Endothelial cell of umbilical vein (primary cell): ENCODE results near the gene EEF2K. TPM values are rescaled to one million over a fixed set of nuclear protein-coding genes. Genes with fewer than 3 reads are reported as not detected.

Experiments used
- BruUV-seq: library from RNA; stranded (reverse); fragments of 400-500 nt; replicated peaks from 2 replicates; lab custom pipeline; 2021; lab: Mats Ljungman, UMichigan
- CTCF ChIA-PET: fragments of 300-600, 350-600 bp; sonication (Branson Sonifier 250); formaldehyde crosslinking; loops from one replicate; lab custom pipeline; 2021; ENCODE audit warnings: antibody characterized with exemption, inconsistent platforms; lab: Charles Lee
- POLR2A ChIA-PET: fragments of 300-600, 350-600 bp; sonication (Branson Sonifier 250); formaldehyde crosslinking; loops from one replicate; lab custom pipeline; 2021; ENCODE audit warnings: antibody characterized with exemption, inconsistent platforms; lab: Charles Lee
- DNase-seq: peaks from one replicate; pipeline ENCODE4 v3.0.0-alpha.2; 2011; ENCODE audit warnings: low read depth, low spot score
- FAIRE-seq: peaks from 2 replicates; lab custom pipeline; 2011; peaks lifted over from hg19 to GRCh38; lab: Jason Lieb, UNC
- H2AFZ ChIP-seq: 2 replicates; pipeline ENCODE4 v1.6.0; 2012; ENCODE audit warnings: low read depth, low read length, control low read depth, inconsistent platforms
- H3K27ac ChIP-seq: 2 replicates; pipeline ENCODE4 v1.5.1; 2011; ENCODE audit warnings: low read depth, mild to moderate bottlenecking, control low read depth, low read length, moderate library complexity; ENCODE audit not compliant: insufficient read depth
- H3K27me3 ChIP-seq, 2 experiments: 2 replicates each; pipeline versions ENCODE4 v1.6.0 to v1.6.1; 2011; ENCODE audit warnings: low read length in 2 of 2, mixed read lengths in 1 of 2; ENCODE audit not compliant: control insufficient read depth in 2 of 2, insufficient read depth in 2 of 2
- H3K36me3 ChIP-seq, 2 experiments: 2 replicates in 1 of 2; 3 replicates in 1 of 2; pipeline ENCODE4 v1.5.1; 2011; ENCODE audit warnings: low read length in 2 of 2, mild to moderate bottlenecking in 1 of 2, moderate library complexity in 1 of 2; ENCODE audit not compliant: control insufficient read depth in 2 of 2, insufficient read depth in 2 of 2; ENCODE audit errors: extremely low read depth in 1 of 2
- H3K4me1 ChIP-seq: 3 replicates; pipeline ENCODE4 v1.5.1; 2011; ENCODE audit warnings: mild to moderate bottlenecking, low read length; ENCODE audit not compliant: control insufficient read depth, insufficient read depth; ENCODE audit errors: extremely low read depth
- H3K4me2 ChIP-seq: 2 replicates; pipeline ENCODE4 v1.6.1; 2011; ENCODE audit warnings: low read length, control low read depth, mixed read lengths; ENCODE audit not compliant: insufficient read depth
- H3K4me3 ChIP-seq, 3 experiments: fragments of 200-600 bp in 1 of 3; sonication (generic), shearing (Covaris generic) in 1 of 3; replicated peaks in 1 of 3; 2 replicates each; pipeline ENCODE4 v1.5.1; 2011 to 2016; ENCODE audit warnings: control low read depth in 3 of 3, low read length in 3 of 3, mild to moderate bottlenecking in 2 of 3, inconsistent platforms in 1 of 3, low read depth in 1 of 3, moderate library complexity in 1 of 3; ENCODE audit not compliant: insufficient read depth in 1 of 3
- H3K79me2 ChIP-seq: 2 replicates; pipeline ENCODE4 v1.6.0; 2012; ENCODE audit warnings: low read length, inconsistent platforms; ENCODE audit not compliant: control insufficient read depth, insufficient read depth
- H3K9ac ChIP-seq: replicated peaks from 2 replicates; pipeline ENCODE3; 2011; ENCODE audit warnings: low read length, control low read depth; ENCODE audit not compliant: insufficient read depth; ENCODE audit errors: extremely low read depth
- H3K9me1 ChIP-seq: replicated peaks from 3 replicates; pipeline ENCODE4 v1.6.0; 2011; ENCODE audit warnings: mild to moderate bottlenecking, low read length; ENCODE audit not compliant: control insufficient read depth, insufficient read depth; ENCODE audit errors: extremely low read depth
- H3K9me3 ChIP-seq: replicated peaks from 2 replicates; pipeline ENCODE4 v1.5.1; 2012; ENCODE audit warnings: low read length, inconsistent platforms; ENCODE audit not compliant: control insufficient read depth, insufficient read depth
- H4K20me1 ChIP-seq: replicated peaks from 2 replicates; pipeline ENCODE3; 2011; ENCODE audit warnings: mild to moderate bottlenecking, low read length; ENCODE audit not compliant: control insufficient read depth, insufficient read depth; ENCODE audit errors: extremely low read depth
- EZH2 ChIP-seq: IDR thresholded peaks from 2 replicates; pipeline ENCODE4 v1.6.1; 2012; ENCODE audit warnings: borderline replicate concordance, low read depth, mild to moderate bottlenecking, moderate library complexity, low read length, inconsistent platforms; ENCODE audit not compliant: severe bottlenecking
- FOS ChIP-seq: IDR thresholded peaks from 2 replicates; pipeline ENCODE4 v1.6.1; 2011; ENCODE audit warnings: mild to moderate bottlenecking, low read length, moderate library complexity, borderline replicate concordance; ENCODE audit not compliant: insufficient read depth
- JUN ChIP-seq: IDR thresholded peaks from 2 replicates; pipeline ENCODE4 v1.6.1; 2011; ENCODE audit warnings: borderline replicate concordance, low read depth; ENCODE audit not compliant: insufficient read length, insufficient read depth
- MYC ChIP-seq: IDR thresholded peaks from one replicate; pipeline ENCODE4 v1.6.1; 2011; ENCODE audit warnings: mild to moderate bottlenecking, low read depth, low read length
- POLR2A ChIP-seq: IDR thresholded peaks from 2 replicates; pipeline ENCODE4 v1.6.1; 2012; ENCODE audit warnings: low read depth, mild to moderate bottlenecking, control low read depth, low read length
- POLR2AphosphoS5 ChIP-seq: IDR thresholded peaks from 2 replicates; pipeline ENCODE4 v1.6.1; 2012; ENCODE audit warnings: low read depth, mild to moderate bottlenecking, control low read depth, low read length, moderate library complexity; ENCODE audit not compliant: insufficient read depth
- dilution Hi-C: fragments of 300-500 bp; cut with MboI; formaldehyde crosslinking; loops from one replicate; pipeline ENCODE4 v1.15.0; 2019; ENCODE audit warnings: low sequenced_read_pairs; ENCODE audit not compliant: extremely low pct_ligation_motif_present
- intact Hi-C: fragments of 100-400 bp; cut with micrococcal nuclease; formaldehyde crosslinking; loops from one replicate; pipeline ENCODE4 v1.10.0; 2022
- polyA plus RNA-seq, 4 experiments: library from polyadenylated mRNA; depleted of rRNA in 3 of 4; stranded (reverse) in 3 of 4; unstranded in 1 of 4; fragments of >200 nt; gene quantifications; 2 replicates each; pipeline versions ENCODE4 v1.2.1 to v1.2.3, GENCODE V29; 2011 to 2012; ENCODE audit warnings: missing spikeins in 1 of 4
- total RNA-seq: library from RNA; stranded (reverse); gene quantifications from 2 replicates; pipeline ENCODE4 v1.2.3, GENCODE V29; 2021
- TF ChIP-seq, protein P1 (sequence below): IDR thresholded peaks from 2 replicates; pipeline ENCODE4 v1.6.1; 2011; ENCODE audit not compliant: insufficient read depth, insufficient read length
- TF ChIP-seq, protein P2 (sequence below), 2 donors: IDR thresholded peaks; 1 replicate in 1 of 2; 2 replicates in 1 of 2; pipeline ENCODE4 v1.5.1; 2011; ENCODE audit warnings: low read length in 2 of 2, mild to moderate bottlenecking in 2 of 2, moderate library complexity in 2 of 2, control low read depth in 1 of 2, inconsistent platforms in 1 of 2, low read depth in 1 of 2; ENCODE audit not compliant: insufficient read depth in 1 of 2; ENCODE audit errors: extremely low read depth in 1 of 2

EEF2K gene
- total and polyA plus RNA-seq, 2 donors (not counting 3 experiments of a cell fraction or from before 2014, with no cell fraction given): 16.0 to 48.6 TPM

DNA sequence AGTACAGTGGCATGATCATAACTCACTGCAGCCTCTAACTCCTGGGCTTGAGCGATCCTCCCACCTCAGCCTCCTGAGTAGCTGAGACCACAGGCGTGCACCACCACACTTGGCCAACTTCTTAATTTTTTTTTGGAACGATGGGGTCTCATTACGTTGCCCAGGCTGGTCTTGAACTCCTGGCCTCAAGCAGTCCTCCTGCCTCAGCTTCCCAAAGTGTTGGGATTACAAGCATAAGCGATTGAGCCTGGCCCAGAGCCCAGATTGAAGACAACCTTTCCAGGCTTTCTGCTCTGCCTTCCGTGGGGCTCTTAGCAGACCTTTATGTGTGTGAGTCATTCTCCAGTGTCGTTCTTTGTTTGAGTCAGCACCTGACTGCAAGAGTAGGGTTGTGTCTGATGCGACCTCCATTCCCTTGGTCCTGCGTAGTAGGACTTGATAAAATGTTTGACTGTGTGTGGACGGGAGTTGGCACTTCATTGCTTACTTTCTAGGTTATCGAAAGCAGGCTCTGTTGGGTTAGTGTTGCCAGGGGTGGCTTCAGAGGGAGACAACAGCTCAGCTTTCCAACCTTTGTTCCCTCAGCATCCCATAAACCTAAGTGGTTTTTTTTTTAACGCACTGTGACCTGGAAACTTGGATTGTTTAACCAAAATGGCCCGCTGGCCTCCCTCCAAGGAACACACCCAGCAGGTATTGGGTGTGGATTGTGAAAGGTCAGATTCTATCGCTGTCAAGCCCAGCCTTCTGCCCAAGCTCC, 26.4 kb downstream of the EEF2K start:
- BruUV-seq: no TSS peak
- H3K9me1 ChIP-seq: peaks cover 2% of the 10 kb centered on the region
- H3K4me3 ChIP-seq: no peak overlapping the region
- DNase-seq (peak; percentile 12), FAIRE-seq (no peak)
- no peak for TF ChIP-seq EZH2
- H2AFZ ChIP-seq: no peak overlapping the region
- H4K20me1 ChIP-seq: no peaks in the 10 kb centered on the region
- no peaks in the 10 kb centered on the region for H3K79me2 ChIP-seq
- H3K9me3 ChIP-seq: no peaks in the 10 kb centered on the region
- no peaks in the 10 kb centered on the region for H3K27me3 ChIP-seq
- POLR2A ChIA-PET: interaction anchor here (0.6 kb wide), 1 partner anchor 36 kb away, joined by 3 read pairs; no protein-coding TSS in a partner anchor
- H3K4me2 ChIP-seq: no peak overlapping the region
- H3K36me3 ChIP-seq: peaks cover 2 to 5% of the 10 kb centered on the region in 2 experiments
- H3K9ac ChIP-seq: no peak overlapping the region
- H3K27ac ChIP-seq: no peak overlapping the region
- dilution Hi-C loops: no loop called here
- no peaks in the 10 kb centered on the region for H3K4me1 ChIP-seq
- CTCF ChIA-PET: interaction anchor here (0.7 to 1.3 kb wide), 2 partner anchors 8 to 41 kb away, joined by 3 read pairs; no protein-coding TSS in a partner anchor
- intact Hi-C loops: no loop called here

DNA sequence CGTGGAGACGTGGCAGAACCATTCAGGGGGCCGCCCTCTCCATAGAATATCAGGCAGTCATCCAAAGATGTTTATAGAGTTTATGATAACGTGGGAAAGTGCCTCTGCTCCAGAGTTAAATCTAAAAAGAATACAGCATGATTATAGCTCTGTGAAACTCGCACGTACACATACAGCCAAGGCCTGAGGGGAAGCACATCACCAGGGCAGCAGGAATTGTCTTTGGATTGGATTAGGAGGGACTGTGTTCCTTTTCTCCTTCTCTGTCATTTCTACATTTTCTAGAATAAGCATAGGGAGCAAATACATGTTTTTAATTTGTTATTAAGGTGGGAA, 26.9 kb downstream of the EEF2K start:
- Histone ChIP-seq H3K36me3 (peaks cover 2 to 5% of the 10 kb centered on the region in 2 experiments), H3K4me1 (no peaks in the 10 kb centered on the region), H3K4me2 (no peak overlapping the region), H3K27me3 (no peaks in the 10 kb centered on the region), H3K9ac (no peak overlapping the region), H3K79me2 (no peaks in the 10 kb centered on the region), H3K9me3 (no peaks in the 10 kb centered on the region), H2AFZ (no peak overlapping the region), H3K4me3 (no peak overlapping the region), H4K20me1 (no peaks in the 10 kb centered on the region), H3K9me1 (peaks cover 2% of the 10 kb centered on the region), H3K27ac (no peak overlapping the region)
- BruUV-seq: no TSS peak
- dilution Hi-C loops (no loop called here), intact Hi-C loops (no loop called here)
- FAIRE-seq (no peak), DNase-seq (no peak)
- TF ChIP-seq MYC: no peak
- TF ChIP-seq JUN: no peak
- TF ChIP-seq POLR2AphosphoS5: no peak
- TF ChIP-seq FOS: no peak
- no peak for TF ChIP-seq POLR2A
- TF ChIP-seq, protein P1, sequence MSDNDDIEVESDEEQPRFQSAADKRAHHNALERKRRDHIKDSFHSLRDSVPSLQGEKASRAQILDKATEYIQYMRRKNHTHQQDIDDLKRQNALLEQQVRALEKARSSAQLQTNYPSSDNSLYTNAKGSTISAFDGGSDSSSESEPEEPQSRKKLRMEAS: no peak
- no peak for TF ChIP-seq EZH2
- TF ChIP-seq, protein P2, sequence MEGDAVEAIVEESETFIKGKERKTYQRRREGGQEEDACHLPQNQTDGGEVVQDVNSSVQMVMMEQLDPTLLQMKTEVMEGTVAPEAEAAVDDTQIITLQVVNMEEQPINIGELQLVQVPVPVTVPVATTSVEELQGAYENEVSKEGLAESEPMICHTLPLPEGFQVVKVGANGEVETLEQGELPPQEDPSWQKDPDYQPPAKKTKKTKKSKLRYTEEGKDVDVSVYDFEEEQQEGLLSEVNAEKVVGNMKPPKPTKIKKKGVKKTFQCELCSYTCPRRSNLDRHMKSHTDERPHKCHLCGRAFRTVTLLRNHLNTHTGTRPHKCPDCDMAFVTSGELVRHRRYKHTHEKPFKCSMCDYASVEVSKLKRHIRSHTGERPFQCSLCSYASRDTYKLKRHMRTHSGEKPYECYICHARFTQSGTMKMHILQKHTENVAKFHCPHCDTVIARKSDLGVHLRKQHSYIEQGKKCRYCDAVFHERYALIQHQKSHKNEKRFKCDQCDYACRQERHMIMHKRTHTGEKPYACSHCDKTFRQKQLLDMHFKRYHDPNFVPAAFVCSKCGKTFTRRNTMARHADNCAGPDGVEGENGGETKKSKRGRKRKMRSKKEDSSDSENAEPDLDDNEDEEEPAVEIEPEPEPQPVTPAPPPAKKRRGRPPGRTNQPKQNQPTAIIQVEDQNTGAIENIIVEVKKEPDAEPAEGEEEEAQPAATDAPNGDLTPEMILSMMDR (IDR thresholded peaks at IDR 0.05; ENCODE audit: extremely low read depth in 1 of 2, insufficient read depth in 1 of 2, low read depth in 1 of 2, low read length in 2 of 2): no peak
- POLR2A ChIA-PET: no interaction called here
- CTCF ChIA-PET: no interaction called here
